IMR-90 (cell line): Measurements from ENCODE around the gene CABP5.

Source experiments
- BHLHE40 ChIP-seq: fragments of 150-350 bp; IDR thresholded peaks from 2 replicates; pipeline ENCODE4 v1.6.1; 2016; ENCODE audit warnings: mild to moderate bottlenecking, low read depth, low read length
- CEBPB ChIP-seq: IDR thresholded peaks from 2 replicates; pipeline ENCODE4 v1.6.1; 2012; ENCODE audit warnings: low read depth, low read length, improper control_type of control experiment
- FOS ChIP-seq: fragments of 150-350 bp; IDR thresholded peaks from 2 replicates; pipeline ENCODE4 v1.6.1; 2016; ENCODE audit warnings: low read depth, low read length
- MAZ ChIP-seq: IDR thresholded peaks from 2 replicates; pipeline ENCODE4 v1.6.1; 2012; ENCODE audit warnings: low read depth, mild to moderate bottlenecking, low read length, improper control_type of control experiment, moderate library complexity, borderline replicate concordance
- MXI1 ChIP-seq: IDR thresholded peaks from 2 replicates; pipeline ENCODE4 v1.6.1; 2012; ENCODE audit warnings: low read depth, mild to moderate bottlenecking, low read length, moderate library complexity, borderline replicate concordance
- NFE2L2 ChIP-seq: fragments of 150-350 bp; IDR thresholded peaks from 2 replicates; pipeline ENCODE4 v1.6.1; 2016; ENCODE audit warnings: low read depth, mild to moderate bottlenecking, low read length
- POLR2A ChIP-seq: IDR thresholded peaks from 2 replicates; pipeline ENCODE4 v1.6.1; 2012; ENCODE audit warnings: mild to moderate bottlenecking, low read depth, low read length
- RAD21 ChIP-seq: IDR thresholded peaks from 2 replicates; pipeline ENCODE4 v1.6.1; 2012; ENCODE audit warnings: low read length, improper control_type of control experiment
- RCOR1 ChIP-seq: IDR thresholded peaks from 2 replicates; pipeline ENCODE4 v1.6.1; 2012; ENCODE audit warnings: mild to moderate bottlenecking, low read length, improper control_type of control experiment; ENCODE audit not compliant: insufficient replicate concordance
- RFX5 ChIP-seq: IDR thresholded peaks from 2 replicates; pipeline ENCODE4 v1.8.0; 2012; ENCODE audit warnings: low read depth, mild to moderate bottlenecking, low read length, moderate library complexity
- SMC3 ChIP-seq: fragments of 150-350 bp; IDR thresholded peaks from 2 replicates; pipeline ENCODE4 v1.6.1; 2016; ENCODE audit warnings: low read depth, mild to moderate bottlenecking, antibody characterized with exemption, low read length, moderate library complexity
- TF ChIP-seq, protein P1 (sequence below): conservative IDR thresholded peaks from 2 replicates; pipeline ENCODE4 v1.5.1; 2012; ENCODE audit warnings: mild to moderate bottlenecking, low read depth, low read length, improper control_type of control experiment
- TF ChIP-seq, protein P2 (sequence below): fragments of 150-350 bp; IDR thresholded peaks from 2 replicates; pipeline ENCODE4 v1.6.1; 2016; ENCODE audit warnings: low read depth, mild to moderate bottlenecking, low read length, moderate library complexity, borderline replicate concordance
- TF ChIP-seq, protein P3 (sequence below): fragments of 150-350 bp; IDR thresholded peaks from 2 replicates; pipeline ENCODE4 v1.6.1; 2017; ENCODE audit warnings: mild to moderate bottlenecking, antibody characterized with exemption, low read length, low read depth

DNA sequence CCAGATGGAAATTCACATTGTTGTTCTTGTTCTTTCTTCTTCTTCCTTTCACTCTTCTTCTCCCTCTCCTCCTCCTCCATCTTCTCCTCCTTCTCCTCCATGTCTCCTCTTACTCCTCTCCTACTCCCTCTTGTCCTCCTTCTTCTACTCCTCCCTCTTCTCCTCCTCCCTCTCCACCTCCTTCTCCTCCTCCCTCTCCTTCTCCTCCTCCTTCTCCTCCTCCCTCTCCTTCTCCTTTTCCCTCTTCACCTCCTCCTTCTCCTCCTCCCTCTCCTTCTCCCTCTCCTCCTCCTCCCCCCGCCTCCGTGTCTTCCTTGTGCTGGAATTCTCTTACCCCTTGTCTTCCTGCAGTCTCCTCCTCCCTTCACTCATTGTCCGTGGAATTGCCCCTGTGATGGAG, 18.4 kb downstream of the CABP5 start:
- TF ChIP-seq, protein P1, sequence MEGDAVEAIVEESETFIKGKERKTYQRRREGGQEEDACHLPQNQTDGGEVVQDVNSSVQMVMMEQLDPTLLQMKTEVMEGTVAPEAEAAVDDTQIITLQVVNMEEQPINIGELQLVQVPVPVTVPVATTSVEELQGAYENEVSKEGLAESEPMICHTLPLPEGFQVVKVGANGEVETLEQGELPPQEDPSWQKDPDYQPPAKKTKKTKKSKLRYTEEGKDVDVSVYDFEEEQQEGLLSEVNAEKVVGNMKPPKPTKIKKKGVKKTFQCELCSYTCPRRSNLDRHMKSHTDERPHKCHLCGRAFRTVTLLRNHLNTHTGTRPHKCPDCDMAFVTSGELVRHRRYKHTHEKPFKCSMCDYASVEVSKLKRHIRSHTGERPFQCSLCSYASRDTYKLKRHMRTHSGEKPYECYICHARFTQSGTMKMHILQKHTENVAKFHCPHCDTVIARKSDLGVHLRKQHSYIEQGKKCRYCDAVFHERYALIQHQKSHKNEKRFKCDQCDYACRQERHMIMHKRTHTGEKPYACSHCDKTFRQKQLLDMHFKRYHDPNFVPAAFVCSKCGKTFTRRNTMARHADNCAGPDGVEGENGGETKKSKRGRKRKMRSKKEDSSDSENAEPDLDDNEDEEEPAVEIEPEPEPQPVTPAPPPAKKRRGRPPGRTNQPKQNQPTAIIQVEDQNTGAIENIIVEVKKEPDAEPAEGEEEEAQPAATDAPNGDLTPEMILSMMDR: no peak
- TF ChIP-seq BHLHE40 (no peak), POLR2A (no peak), RFX5 (no peak), RCOR1 (no peak), CEBPB (no peak), RAD21 (no peak), MAZ (no peak), SMC3 (no peak), MXI1 (no peak), FOS (no peak), NFE2L2 (no peak)
- TF ChIP-seq, protein P2, sequence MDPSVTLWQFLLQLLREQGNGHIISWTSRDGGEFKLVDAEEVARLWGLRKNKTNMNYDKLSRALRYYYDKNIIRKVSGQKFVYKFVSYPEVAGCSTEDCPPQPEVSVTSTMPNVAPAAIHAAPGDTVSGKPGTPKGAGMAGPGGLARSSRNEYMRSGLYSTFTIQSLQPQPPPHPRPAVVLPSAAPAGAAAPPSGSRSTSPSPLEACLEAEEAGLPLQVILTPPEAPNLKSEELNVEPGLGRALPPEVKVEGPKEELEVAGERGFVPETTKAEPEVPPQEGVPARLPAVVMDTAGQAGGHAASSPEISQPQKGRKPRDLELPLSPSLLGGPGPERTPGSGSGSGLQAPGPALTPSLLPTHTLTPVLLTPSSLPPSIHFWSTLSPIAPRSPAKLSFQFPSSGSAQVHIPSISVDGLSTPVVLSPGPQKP: no peak
- TF ChIP-seq, protein P3, sequence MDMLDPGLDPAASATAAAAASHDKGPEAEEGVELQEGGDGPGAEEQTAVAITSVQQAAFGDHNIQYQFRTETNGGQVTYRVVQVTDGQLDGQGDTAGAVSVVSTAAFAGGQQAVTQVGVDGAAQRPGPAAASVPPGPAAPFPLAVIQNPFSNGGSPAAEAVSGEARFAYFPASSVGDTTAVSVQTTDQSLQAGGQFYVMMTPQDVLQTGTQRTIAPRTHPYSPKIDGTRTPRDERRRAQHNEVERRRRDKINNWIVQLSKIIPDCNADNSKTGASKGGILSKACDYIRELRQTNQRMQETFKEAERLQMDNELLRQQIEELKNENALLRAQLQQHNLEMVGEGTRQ: no peak
